Sigmoid colon (tissue), 7 donors: ENCODE measurements around the gene KCNQ2. TPM values are rescaled to one million over a fixed set of nuclear protein-coding genes. Genes with fewer than 3 reads are reported as not detected.

Source experiments
- DNase-seq: peaks from one replicate; pipeline ENCODE4 v3.0.0-alpha.2; 2019
- H3K27ac ChIP-seq, 4 donors: fragments of 200-600 bp; sonication (generic); one replicate each; pipeline ENCODE4 v1.5.1; 2016 to 2019; ENCODE audit warnings: mild to moderate bottlenecking in 1 of 4
- H3K27me3 ChIP-seq, 3 donors: fragments of 200-600 bp; sonication (generic); one replicate each; pipeline ENCODE4 v1.5.1; 2019; ENCODE audit warnings: mild to moderate bottlenecking in 1 of 3
- H3K36me3 ChIP-seq, 4 donors: fragments of 200-600 bp; sonication (generic); one replicate each; pipeline ENCODE4 v1.5.1; 2016 to 2019
- H3K4me1 ChIP-seq, 4 donors: fragments of 200-600 bp; sonication (generic); one replicate each; pipeline ENCODE4 v1.5.1; 2017 to 2019
- H3K4me3 ChIP-seq, 4 donors: fragments of 200-600 bp; sonication (generic); one replicate each; pipeline ENCODE4 v1.5.1; 2017 to 2019; ENCODE audit warnings: mild to moderate bottlenecking in 2 of 4, moderate library complexity in 1 of 4
- H3K9me3 ChIP-seq, 4 donors: fragments of 200-600 bp in 3 of 4; sonication (generic) in 3 of 4; one replicate each; pipeline versions ENCODE4 v1.5.1 to v1.6.1; 2013 to 2019
- EP300 ChIP-seq, 4 donors: sonication (generic); formaldehyde crosslinking; IDR thresholded peaks; one replicate each; pipeline ENCODE4 v1.6.1; 2017; ENCODE audit warnings: antibody characterized with exemption in 4 of 4
- POLR2A ChIP-seq, 2 donors: fragments of 450-650 bp; IDR thresholded peaks; one replicate each; pipeline ENCODE4 v1.6.1; 2016; ENCODE audit warnings: antibody characterized with exemption in 2 of 2, mild to moderate bottlenecking in 2 of 2, moderate library complexity in 2 of 2
- POLR2AphosphoS5 ChIP-seq, 4 donors: sonication (generic); formaldehyde crosslinking; IDR thresholded peaks; one replicate each; pipeline ENCODE4 v1.6.1; 2017; ENCODE audit warnings: antibody characterized with exemption in 4 of 4
- WGBS, 2 donors: extraction: QIAGEN DNeasy Blood & Tissue Kit; methylation state at CpG; one replicate each; pipeline ENCODE4 v1.1.7; 2013; 5-methylcytosine and 5-hydroxymethylcytosine counted together
- intact Hi-C: fragments of 100-400 bp; cut with DNase I; formaldehyde crosslinking; loops from one replicate; pipeline ENCODE4 v1.15.1; 2023
- polyA plus RNA-seq, 3 donors: library from polyadenylated mRNA; stranded (reverse); fragments of 200-250 nt; gene quantifications; one replicate each; pipeline ENCODE4 v1.2.3, GENCODE V29; 2013
- total RNA-seq, 4 donors: library from RNA; depleted of rRNA; stranded (reverse); fragments of >200 nt; gene quantifications; one replicate each; pipeline ENCODE4 v1.1.0, GENCODE V29; 2016
- TF ChIP-seq, protein P1 (sequence below), 4 experiments: fragments of 450-650 bp in 3 of 4; fragments of 200-600 bp in 1 of 4; IDR thresholded peaks; one replicate each; pipeline ENCODE4 v1.5.1; 2016 to 2019; ENCODE audit warnings: antibody characterized with exemption in 4 of 4, mild to moderate bottlenecking in 3 of 4, moderate library complexity in 2 of 4
- donor health status: healthy with polysubstance abuse.
- donor health status: Bipolar disorder and iron deficiency.
- donor health status: healthy.

The KCNQ2 gene
- total and polyA plus RNA-seq, 7 donors: 0.83 to 4.2 (median 1.2) TPM; not detected in 3

DNA sequence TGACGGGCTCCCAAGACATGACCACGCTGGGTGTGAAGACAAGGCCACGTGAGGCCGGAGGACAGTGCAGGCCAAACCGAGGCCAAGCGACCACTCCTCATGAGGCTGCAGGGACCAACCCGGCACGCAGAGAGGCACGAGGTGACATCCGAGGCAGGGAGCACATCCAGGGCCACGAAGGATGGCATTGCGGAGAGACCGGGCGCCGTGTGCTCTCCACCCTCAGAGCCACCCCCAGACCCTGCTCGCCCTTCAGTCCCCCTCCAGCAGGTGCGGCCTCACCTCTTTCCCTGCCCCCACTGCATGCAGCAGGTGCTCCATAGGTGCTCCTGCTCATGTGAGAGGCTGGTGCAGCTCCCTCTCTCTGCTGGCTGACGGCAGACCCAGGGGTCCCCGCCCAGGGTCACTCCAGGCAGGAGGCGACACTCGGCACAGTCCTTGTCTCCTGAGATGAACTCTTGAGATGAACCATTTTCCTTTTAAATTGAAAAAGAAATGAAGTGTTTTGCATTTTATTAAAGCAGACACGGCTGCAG is 77.5 kb downstream of the KCNQ2 start:
- intact Hi-C loops: no loop called here
- H3K9me3 ChIP-seq: peaks cover 0 to 5% (median 0%) of the 10 kb centered on the region in 4 donors
- no peaks in the 10 kb centered on the region for H3K4me1 ChIP-seq
- DNase-seq: no peak
- 71 to 79% methylated on average over 22 of the region's 22 CpGs for WGBS, 2 donors
- no peak overlapping the region for H3K4me3 ChIP-seq
- peaks cover 0 to 53% (median 0%) of the 10 kb centered on the region in 3 donors for H3K27me3 ChIP-seq
- TF ChIP-seq, protein P1, sequence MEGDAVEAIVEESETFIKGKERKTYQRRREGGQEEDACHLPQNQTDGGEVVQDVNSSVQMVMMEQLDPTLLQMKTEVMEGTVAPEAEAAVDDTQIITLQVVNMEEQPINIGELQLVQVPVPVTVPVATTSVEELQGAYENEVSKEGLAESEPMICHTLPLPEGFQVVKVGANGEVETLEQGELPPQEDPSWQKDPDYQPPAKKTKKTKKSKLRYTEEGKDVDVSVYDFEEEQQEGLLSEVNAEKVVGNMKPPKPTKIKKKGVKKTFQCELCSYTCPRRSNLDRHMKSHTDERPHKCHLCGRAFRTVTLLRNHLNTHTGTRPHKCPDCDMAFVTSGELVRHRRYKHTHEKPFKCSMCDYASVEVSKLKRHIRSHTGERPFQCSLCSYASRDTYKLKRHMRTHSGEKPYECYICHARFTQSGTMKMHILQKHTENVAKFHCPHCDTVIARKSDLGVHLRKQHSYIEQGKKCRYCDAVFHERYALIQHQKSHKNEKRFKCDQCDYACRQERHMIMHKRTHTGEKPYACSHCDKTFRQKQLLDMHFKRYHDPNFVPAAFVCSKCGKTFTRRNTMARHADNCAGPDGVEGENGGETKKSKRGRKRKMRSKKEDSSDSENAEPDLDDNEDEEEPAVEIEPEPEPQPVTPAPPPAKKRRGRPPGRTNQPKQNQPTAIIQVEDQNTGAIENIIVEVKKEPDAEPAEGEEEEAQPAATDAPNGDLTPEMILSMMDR (IDR thresholded peaks at IDR 0.05): no peak
- TF ChIP-seq POLR2AphosphoS5 (IDR thresholded peaks at IDR 0.05): no peak
- no peak for TF ChIP-seq POLR2A (IDR thresholded peaks at IDR 0.05)
- TF ChIP-seq EP300 (IDR thresholded peaks at IDR 0.05): no peak
- no peak overlapping the region for H3K27ac ChIP-seq
- no peaks in the 10 kb centered on the region for H3K36me3 ChIP-seq

DNA sequence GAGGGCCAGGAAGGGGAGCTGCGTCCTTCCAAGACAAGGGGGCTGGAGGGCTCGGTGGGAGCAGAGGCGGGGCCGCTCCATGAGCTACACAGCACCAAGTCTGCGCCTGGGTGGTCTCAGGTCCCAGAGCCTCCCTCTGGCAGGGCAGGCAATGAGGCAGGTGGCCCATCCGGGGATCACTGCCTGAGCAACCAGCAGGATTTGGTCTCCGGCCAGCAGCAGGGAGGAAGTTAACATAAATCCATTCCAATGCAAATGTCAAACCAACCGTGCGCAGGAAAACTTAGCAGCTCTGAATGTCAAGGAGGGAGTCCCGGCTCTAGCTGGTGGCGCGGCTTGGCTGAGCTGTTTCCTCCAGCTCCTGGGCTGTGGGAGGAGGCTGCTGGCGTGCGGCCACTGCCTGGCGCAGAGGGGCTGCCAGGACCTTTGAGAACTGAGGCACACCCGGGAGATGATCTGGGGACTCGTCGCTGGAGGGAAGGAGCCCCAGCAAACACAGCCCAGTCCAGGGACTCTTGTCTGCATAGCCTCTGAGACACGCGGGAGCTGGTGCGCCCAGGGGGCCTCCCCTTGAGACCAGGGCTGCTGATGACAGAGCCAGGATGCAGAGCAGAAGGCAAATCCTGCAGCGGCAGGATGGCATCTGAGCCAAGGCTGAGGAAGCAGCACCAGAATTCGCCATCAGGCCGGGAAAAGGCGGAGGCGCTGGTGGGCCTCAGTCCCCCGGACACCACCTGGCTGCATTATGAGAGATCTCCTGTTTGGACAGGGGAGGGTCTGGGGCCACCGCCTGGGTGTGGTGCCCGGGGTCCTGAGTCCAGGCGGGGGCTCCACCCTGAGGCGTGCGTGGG is 78.2 kb downstream of the KCNQ2 start:
- Histone ChIP-seq H3K4me3 (no peak overlapping the region), H3K4me1 (no peaks in the 10 kb centered on the region), H3K27me3 (peaks cover 0 to 53% (median 0%) of the 10 kb centered on the region in 3 donors), H3K27ac (no peak overlapping the region), H3K36me3 (no peaks in the 10 kb centered on the region), H3K9me3 (peaks cover 0 to 5% (median 0%) of the 10 kb centered on the region in 4 donors)
- WGBS, 2 donors: 27 to 29% methylated on average over 32 of the region's 32 CpGs
- intact Hi-C loops: no loop called here
- DNase-seq: no peak
- TF ChIP-seq EP300 (IDR thresholded peaks at IDR 0.05): no peak
- TF ChIP-seq, protein P1 (IDR thresholded peaks at IDR 0.05): no peak
- TF ChIP-seq POLR2AphosphoS5 (IDR thresholded peaks at IDR 0.05): no peak
- TF ChIP-seq POLR2A (IDR thresholded peaks at IDR 0.05): no peak

DNA sequence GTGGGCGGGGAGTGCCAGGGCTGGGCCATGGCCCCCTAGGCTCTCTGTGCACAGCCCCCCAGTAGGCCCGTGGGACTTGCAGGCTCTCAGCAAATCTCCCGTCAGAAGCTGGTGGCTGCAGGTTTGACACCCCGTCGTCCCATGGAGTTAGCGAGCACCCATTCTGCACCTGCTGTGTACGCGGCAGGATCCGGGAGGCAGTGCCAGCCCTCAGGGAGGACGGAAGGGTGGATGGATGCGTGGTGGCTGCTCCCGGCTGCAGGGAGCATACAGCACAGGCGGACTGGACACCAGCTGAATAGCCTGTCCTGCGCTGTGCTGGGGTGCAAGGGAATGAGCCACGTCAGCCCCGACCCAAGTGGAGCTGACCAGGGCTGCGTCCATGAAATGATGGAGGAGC is 78.9 kb downstream of the KCNQ2 start:
- intact Hi-C loops: no loop called here
- Histone ChIP-seq H3K27ac (no peak overlapping the region), H3K9me3 (peaks cover 0 to 5% (median 0%) of the 10 kb centered on the region in 4 donors), H3K4me3 (no peak overlapping the region), H3K4me1 (no peaks in the 10 kb centered on the region), H3K36me3 (no peaks in the 10 kb centered on the region), H3K27me3 (peaks cover 0 to 52% (median 0%) of the 10 kb centered on the region in 3 donors)
- no peak for DNase-seq
- no peak for TF ChIP-seq POLR2AphosphoS5 (IDR thresholded peaks at IDR 0.05)
- TF ChIP-seq, protein P1 (IDR thresholded peaks at IDR 0.05): no peak
- no peak for TF ChIP-seq POLR2A (IDR thresholded peaks at IDR 0.05)
- no peak for TF ChIP-seq EP300 (IDR thresholded peaks at IDR 0.05)
- 78 to 85% methylated on average over 17 of the region's 17 CpGs for WGBS, 2 donors

DNA sequence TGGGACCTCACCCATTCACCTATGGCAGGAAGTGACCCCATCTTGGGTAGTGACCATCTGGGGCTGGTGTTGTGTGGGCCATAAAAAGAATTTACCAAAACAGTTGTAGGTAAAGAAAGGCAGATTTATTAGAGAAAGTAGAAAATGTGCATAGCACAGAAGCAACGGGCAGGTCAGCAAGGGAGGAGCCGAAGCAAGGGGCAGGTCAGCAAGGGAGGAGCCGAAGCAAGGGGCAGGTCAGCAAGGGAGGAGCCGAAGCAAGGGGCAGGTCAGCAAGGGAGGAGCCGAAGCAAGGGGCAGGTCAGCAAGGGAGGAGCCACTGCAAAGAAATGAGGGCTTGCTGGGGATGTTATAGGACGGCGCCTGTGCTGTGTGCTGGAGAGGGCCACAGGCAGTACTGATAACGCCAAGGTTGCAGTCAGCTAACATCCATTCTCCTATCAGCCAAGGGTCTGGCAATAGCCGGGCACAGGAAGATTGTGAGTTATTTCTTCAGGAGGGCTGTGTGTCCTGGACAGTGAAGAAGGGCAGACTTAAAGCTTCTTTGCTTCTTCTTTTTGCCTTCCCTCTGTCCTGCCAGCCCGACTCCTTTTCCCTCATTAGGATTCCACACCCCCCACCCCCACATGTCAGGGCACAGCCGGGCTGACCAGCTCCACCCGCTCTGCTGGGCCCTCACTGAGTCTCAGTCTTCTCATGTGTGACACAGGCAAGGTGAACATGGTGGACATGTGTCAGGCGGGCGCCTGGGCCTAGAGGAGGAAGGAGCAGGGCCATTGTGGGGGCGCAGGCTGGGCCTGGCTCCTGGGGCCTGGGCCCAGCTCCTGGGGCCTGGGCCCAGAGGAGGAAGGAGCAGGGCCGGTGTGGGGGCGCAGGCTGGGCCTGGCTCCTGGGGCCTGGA is 79.7 kb downstream of the KCNQ2 start:
- Histone ChIP-seq H3K27ac (no peak overlapping the region), H3K4me1 (no peaks in the 10 kb centered on the region), H3K27me3 (peaks cover 0 to 52% (median 0%) of the 10 kb centered on the region in 3 donors), H3K36me3 (no peaks in the 10 kb centered on the region), H3K4me3 (no peak overlapping the region), H3K9me3 (peaks cover 0 to 5% (median 0%) of the 10 kb centered on the region in 4 donors)
- WGBS, 2 donors: 75 to 92% methylated on average over 17 of the region's 17 CpGs
- intact Hi-C loops: no loop called here
- TF ChIP-seq POLR2AphosphoS5 (IDR thresholded peaks at IDR 0.05): no peak
- TF ChIP-seq, protein P1 (IDR thresholded peaks at IDR 0.05): no peak
- no peak for DNase-seq
